ENCODE results near the gene AGPAT2. TPM values are rescaled to one million over a fixed set of nuclear protein-coding genes. Genes with fewer than 3 reads are reported as not detected.

AGPAT2 gene
- total and polyA plus RNA-seq, 2 donors: 9.8 to 78.9 TPM

GRCh38 chr9:136724772-136725171, 37.5 kb upstream of the AGPAT2 start:
- Histone ChIP-seq H3K4me1 (ENCODE audit: insufficient read depth) (no peaks in the 10 kb centered on the region), H3K4me3 (ENCODE audit: low read depth, low read length) (no peak overlapping the region), H3K27ac (ENCODE audit: low read depth) (no peak overlapping the region), H3K36me3 (ENCODE audit: insufficient read depth) (no peaks in the 10 kb centered on the region)
- no peak for DNase-seq (ENCODE audit: extremely low spot score)
- 77% methylated on average over 7 of the region's 7 CpGs for WGBS

GRCh38 chr9:136723989-136724388, 36.7 kb upstream of the AGPAT2 start:
- H3K4me1 ChIP-seq (ENCODE audit: insufficient read depth): no peaks in the 10 kb centered on the region
- no peak overlapping the region for H3K27ac ChIP-seq (ENCODE audit: low read depth)
- 96% methylated on average over 8 of the region's 8 CpGs for WGBS
- H3K36me3 ChIP-seq (ENCODE audit: insufficient read depth): no peaks in the 10 kb centered on the region
- DNase-seq (ENCODE audit: extremely low spot score): no peak
- H3K4me3 ChIP-seq (ENCODE audit: low read depth, low read length): no peak overlapping the region

GRCh38 chr9:136723362-136723976, 36.2 kb upstream of the AGPAT2 start:
- no peak for DNase-seq (ENCODE audit: extremely low spot score)
- Histone ChIP-seq H3K27ac (ENCODE audit: low read depth) (no peak overlapping the region), H3K36me3 (ENCODE audit: insufficient read depth) (no peaks in the 10 kb centered on the region), H3K4me1 (ENCODE audit: insufficient read depth) (no peaks in the 10 kb centered on the region), H3K4me3 (ENCODE audit: low read depth, low read length) (no peak overlapping the region)
- WGBS: 92% methylated on average over 32 of the region's 32 CpGs

GRCh38 chr9:136722969-136723356, 35.7 kb upstream of the AGPAT2 start:
- DNase-seq (ENCODE audit: extremely low spot score): no peak
- 88% methylated on average over 24 of the region's 24 CpGs for WGBS
- H3K4me1 ChIP-seq (ENCODE audit: insufficient read depth): no peaks in the 10 kb centered on the region
- H3K36me3 ChIP-seq (ENCODE audit: insufficient read depth): no peaks in the 10 kb centered on the region
- no peak overlapping the region for H3K4me3 ChIP-seq (ENCODE audit: low read depth, low read length)
- H3K27ac ChIP-seq (ENCODE audit: low read depth): no peak overlapping the region

GRCh38 chr9:136722093-136722968, 35.1 kb upstream of the AGPAT2 start:
- 85% methylated on average over 31 of the region's 31 CpGs for WGBS
- H3K4me3 ChIP-seq (ENCODE audit: low read depth, low read length): no peak overlapping the region
- DNase-seq (ENCODE audit: extremely low spot score): no peak
- no peak overlapping the region for H3K27ac ChIP-seq (ENCODE audit: low read depth)
- H3K4me1 ChIP-seq (ENCODE audit: insufficient read depth): no peaks in the 10 kb centered on the region
- no peaks in the 10 kb centered on the region for H3K36me3 ChIP-seq (ENCODE audit: insufficient read depth)

- Histone ChIP-seq H3K4me1 (ENCODE audit: insufficient read depth) (no peaks in the 10 kb centered on the region), H3K4me3 (ENCODE audit: low read depth, low read length) (no peak overlapping the region), H3K36me3 (ENCODE audit: insufficient read depth) (no peaks in the 10 kb centered on the region), H3K27ac (ENCODE audit: low read depth) (no peak overlapping the region)
- WGBS: 74% methylated on average over 30 of the region's 30 CpGs
- no peak for DNase-seq (ENCODE audit: extremely low spot score)
Measured at GRCh38 chr9:136721339-136722092, 34.3 kb upstream of the AGPAT2 start.

GRCh38 chr9:136720898-136721338, 33.7 kb upstream of the AGPAT2 start:
- no peak for DNase-seq (ENCODE audit: extremely low spot score)
- Histone ChIP-seq H3K4me3 (ENCODE audit: low read depth, low read length) (no peak overlapping the region), H3K27ac (ENCODE audit: low read depth) (no peak overlapping the region), H3K36me3 (ENCODE audit: insufficient read depth) (no peaks in the 10 kb centered on the region), H3K4me1 (ENCODE audit: insufficient read depth) (no peaks in the 10 kb centered on the region)
- WGBS: 71% methylated on average over 11 of the region's 11 CpGs

- no peak for DNase-seq (ENCODE audit: extremely low spot score)
- no peak overlapping the region for H3K27ac ChIP-seq (ENCODE audit: low read depth)
- WGBS: 27% methylated on average over 20 of the region's 20 CpGs
- H3K4me1 ChIP-seq (ENCODE audit: insufficient read depth): no peaks in the 10 kb centered on the region
- no peaks in the 10 kb centered on the region for H3K36me3 ChIP-seq (ENCODE audit: insufficient read depth)
- no peak overlapping the region for H3K4me3 ChIP-seq (ENCODE audit: low read depth, low read length)
Measured at GRCh38 chr9:136720251-136720897, 33.1 kb upstream of the AGPAT2 start.

- no peak for DNase-seq (ENCODE audit: extremely low spot score)
- no peak overlapping the region for H3K4me3 ChIP-seq (ENCODE audit: low read depth, low read length)
- no peak overlapping the region for H3K27ac ChIP-seq (ENCODE audit: low read depth)
- 68% methylated on average over 24 of the region's 24 CpGs for WGBS
- no peaks in the 10 kb centered on the region for H3K36me3 ChIP-seq (ENCODE audit: insufficient read depth)
- no peaks in the 10 kb centered on the region for H3K4me1 ChIP-seq (ENCODE audit: insufficient read depth)
Measured at GRCh38 chr9:136719195-136719880, 32.1 kb upstream of the AGPAT2 start.

- WGBS: 84% methylated on average over 20 of the region's 20 CpGs
- no peak overlapping the region for H3K27ac ChIP-seq (ENCODE audit: low read depth)
- no peak for DNase-seq (ENCODE audit: extremely low spot score)
- H3K4me1 ChIP-seq (ENCODE audit: insufficient read depth): no peaks in the 10 kb centered on the region
- H3K36me3 ChIP-seq (ENCODE audit: insufficient read depth): no peaks in the 10 kb centered on the region
- H3K4me3 ChIP-seq (ENCODE audit: low read depth, low read length): no peak overlapping the region
Measured at GRCh38 chr9:136718345-136719194, 31.3 kb upstream of the AGPAT2 start.

GRCh38 chr9:136717399-136717798, 30.1 kb upstream of the AGPAT2 start:
- 83% methylated on average over 16 of the region's 16 CpGs for WGBS
- no peaks in the 10 kb centered on the region for H3K4me1 ChIP-seq (ENCODE audit: insufficient read depth)
- DNase-seq (ENCODE audit: extremely low spot score): no peak

GRCh38 chr9:136714893-136715274, 27.6 kb upstream of the AGPAT2 start:
- H3K36me3 ChIP-seq (ENCODE audit: insufficient read depth): no peaks in the 10 kb centered on the region
- no peak overlapping the region for H3K4me3 ChIP-seq (ENCODE audit: low read depth, low read length)
- no peaks in the 10 kb centered on the region for H3K4me1 ChIP-seq (ENCODE audit: insufficient read depth)
- no peak overlapping the region for H3K27ac ChIP-seq (ENCODE audit: low read depth)
- 63% methylated on average over 8 of the region's 8 CpGs for WGBS
- DNase-seq (ENCODE audit: extremely low spot score): no peak

More at GRCh38 chr9:136717399-136717798, 30.1 kb upstream of the AGPAT2 start:
- no peak overlapping the region for H3K4me3 ChIP-seq (ENCODE audit: low read depth, low read length)
- H3K27ac ChIP-seq (ENCODE audit: low read depth): no peak overlapping the region
- no peaks in the 10 kb centered on the region for H3K36me3 ChIP-seq (ENCODE audit: insufficient read depth)
